ENCODE results near the gene TXNL4A.

Gene TXNL4A

DNA sequence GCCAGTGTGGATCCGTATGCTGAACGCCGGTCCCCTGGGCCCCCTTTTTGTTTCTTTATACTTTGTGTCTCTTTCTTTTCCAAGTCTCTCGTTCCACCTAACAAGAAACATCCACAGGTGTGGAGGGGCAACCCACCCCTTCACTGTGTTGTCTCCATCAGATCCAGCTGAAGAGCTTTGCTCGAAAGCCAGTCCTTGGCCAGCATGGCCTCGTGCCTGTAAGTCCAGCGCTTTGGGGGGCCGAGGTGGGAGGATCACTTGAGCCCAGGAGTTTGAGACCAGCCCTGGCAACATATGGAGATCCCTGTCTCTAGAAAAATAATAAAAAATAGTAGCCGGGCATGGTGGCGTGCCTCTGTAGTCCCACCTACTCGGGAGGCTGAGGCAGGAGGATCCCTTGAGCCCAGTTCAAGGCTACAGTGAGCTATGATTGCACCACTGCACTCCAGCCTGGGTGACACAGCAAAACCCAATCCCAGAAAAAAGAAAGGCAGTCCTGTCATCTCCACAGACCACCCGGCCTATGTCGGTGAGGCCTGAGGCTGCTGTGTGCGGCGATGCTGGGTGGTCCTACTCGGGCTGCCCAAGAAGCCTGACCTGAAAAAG lies 27.3 kb downstream of the TXNL4A start (continued):
- TF ChIP-seq, protein P1, sequence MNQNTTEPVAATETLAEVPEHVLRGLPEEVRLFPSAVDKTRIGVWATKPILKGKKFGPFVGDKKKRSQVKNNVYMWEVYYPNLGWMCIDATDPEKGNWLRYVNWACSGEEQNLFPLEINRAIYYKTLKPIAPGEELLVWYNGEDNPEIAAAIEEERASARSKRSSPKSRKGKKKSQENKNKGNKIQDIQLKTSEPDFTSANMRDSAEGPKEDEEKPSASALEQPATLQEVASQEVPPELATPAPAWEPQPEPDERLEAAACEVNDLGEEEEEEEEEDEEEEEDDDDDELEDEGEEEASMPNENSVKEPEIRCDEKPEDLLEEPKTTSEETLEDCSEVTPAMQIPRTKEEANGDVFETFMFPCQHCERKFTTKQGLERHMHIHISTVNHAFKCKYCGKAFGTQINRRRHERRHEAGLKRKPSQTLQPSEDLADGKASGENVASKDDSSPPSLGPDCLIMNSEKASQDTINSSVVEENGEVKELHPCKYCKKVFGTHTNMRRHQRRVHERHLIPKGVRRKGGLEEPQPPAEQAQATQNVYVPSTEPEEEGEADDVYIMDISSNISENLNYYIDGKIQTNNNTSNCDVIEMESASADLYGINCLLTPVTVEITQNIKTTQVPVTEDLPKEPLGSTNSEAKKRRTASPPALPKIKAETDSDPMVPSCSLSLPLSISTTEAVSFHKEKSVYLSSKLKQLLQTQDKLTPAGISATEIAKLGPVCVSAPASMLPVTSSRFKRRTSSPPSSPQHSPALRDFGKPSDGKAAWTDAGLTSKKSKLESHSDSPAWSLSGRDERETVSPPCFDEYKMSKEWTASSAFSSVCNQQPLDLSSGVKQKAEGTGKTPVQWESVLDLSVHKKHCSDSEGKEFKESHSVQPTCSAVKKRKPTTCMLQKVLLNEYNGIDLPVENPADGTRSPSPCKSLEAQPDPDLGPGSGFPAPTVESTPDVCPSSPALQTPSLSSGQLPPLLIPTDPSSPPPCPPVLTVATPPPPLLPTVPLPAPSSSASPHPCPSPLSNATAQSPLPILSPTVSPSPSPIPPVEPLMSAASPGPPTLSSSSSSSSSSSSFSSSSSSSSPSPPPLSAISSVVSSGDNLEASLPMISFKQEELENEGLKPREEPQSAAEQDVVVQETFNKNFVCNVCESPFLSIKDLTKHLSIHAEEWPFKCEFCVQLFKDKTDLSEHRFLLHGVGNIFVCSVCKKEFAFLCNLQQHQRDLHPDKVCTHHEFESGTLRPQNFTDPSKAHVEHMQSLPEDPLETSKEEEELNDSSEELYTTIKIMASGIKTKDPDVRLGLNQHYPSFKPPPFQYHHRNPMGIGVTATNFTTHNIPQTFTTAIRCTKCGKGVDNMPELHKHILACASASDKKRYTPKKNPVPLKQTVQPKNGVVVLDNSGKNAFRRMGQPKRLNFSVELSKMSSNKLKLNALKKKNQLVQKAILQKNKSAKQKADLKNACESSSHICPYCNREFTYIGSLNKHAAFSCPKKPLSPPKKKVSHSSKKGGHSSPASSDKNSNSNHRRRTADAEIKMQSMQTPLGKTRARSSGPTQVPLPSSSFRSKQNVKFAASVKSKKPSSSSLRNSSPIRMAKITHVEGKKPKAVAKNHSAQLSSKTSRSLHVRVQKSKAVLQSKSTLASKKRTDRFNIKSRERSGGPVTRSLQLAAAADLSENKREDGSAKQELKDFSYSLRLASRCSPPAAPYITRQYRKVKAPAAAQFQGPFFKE (tag by site-specific recombination; IDR thresholded peaks at IDR 0.05; ENCODE audit: borderline replicate concordance) = no peak
- TF ChIP-seq, protein P2, sequence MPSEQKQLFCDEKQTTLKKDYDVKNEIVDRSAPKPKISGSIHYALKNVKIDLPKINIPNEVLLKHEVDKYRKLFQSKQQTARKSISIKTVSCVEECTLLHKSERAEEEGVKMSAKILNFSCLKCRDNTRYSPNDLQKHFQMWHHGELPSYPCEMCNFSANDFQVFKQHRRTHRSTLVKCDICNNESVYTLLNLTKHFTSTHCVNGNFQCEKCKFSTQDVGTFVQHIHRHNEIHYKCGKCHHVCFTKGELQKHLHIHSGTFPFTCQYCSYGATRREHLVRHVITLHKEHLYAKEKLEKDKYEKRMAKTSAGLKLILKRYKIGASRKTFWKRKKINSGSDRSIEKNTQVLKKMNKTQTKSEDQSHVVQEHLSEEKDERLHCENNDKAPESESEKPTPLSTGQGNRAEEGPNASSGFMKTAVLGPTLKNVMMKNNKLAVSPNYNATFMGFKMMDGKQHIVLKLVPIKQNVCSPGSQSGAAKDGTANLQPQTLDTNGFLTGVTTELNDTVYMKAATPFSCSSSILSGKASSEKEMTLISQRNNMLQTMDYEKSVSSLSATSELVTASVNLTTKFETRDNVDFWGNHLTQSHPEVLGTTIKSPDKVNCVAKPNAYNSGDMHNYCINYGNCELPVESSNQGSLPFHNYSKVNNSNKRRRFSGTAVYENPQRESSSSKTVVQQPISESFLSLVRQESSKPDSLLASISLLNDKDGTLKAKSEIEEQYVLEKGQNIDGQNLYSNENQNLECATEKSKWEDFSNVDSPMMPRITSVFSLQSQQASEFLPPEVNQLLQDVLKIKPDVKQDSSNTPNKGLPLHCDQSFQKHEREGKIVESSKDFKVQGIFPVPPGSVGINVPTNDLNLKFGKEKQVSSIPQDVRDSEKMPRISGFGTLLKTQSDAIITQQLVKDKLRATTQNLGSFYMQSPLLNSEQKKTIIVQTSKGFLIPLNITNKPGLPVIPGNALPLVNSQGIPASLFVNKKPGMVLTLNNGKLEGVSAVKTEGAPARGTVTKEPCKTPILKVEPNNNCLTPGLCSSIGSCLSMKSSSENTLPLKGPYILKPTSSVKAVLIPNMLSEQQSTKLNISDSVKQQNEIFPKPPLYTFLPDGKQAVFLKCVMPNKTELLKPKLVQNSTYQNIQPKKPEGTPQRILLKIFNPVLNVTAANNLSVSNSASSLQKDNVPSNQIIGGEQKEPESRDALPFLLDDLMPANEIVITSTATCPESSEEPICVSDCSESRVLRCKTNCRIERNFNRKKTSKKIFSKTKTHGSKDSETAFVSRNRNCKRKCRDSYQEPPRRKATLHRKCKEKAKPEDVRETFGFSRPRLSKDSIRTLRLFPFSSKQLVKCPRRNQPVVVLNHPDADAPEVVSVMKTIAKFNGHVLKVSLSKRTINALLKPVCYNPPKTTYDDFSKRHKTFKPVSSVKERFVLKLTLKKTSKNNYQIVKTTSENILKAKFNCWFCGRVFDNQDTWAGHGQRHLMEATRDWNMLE (tag by site-specific recombination; conservative IDR thresholded peaks at IDR 0.05; ENCODE audit: low read depth) = no peak
- TF ChIP-seq EGR2 (tag by site-specific recombination; IDR thresholded peaks at IDR 0.05; ENCODE audit: low read depth) (no peak), ZBTB20 (tag by site-specific recombination; IDR thresholded peaks at IDR 0.05) (no peak), ZXDB (tag by site-specific recombination; IDR thresholded peaks at IDR 0.05) (no peak), ZNF707 (tag by site-specific recombination; IDR thresholded peaks at IDR 0.05) (no peak), ZNF670 (tag by site-specific recombination; IDR thresholded peaks at IDR 0.05; ENCODE audit: low read depth) (no peak), ZNF23 (tag by site-specific recombination; IDR thresholded peaks at IDR 0.05; ENCODE audit: borderline replicate concordance) (no peak), ZNF146 (tag by site-specific recombination; IDR thresholded peaks at IDR 0.05) (no peak), ZNF791 (tag by site-specific recombination; IDR thresholded peaks at IDR 0.05) (no peak), ZNF302 (tag by site-specific recombination; IDR thresholded peaks at IDR 0.05; ENCODE audit: low read depth) (no peak), SP3 (tag by site-specific recombination; IDR thresholded peaks at IDR 0.05) (no peak), KLF10 (tag by site-specific recombination; IDR thresholded peaks at IDR 0.05) (no peak)
- TF ChIP-seq, protein P3, sequence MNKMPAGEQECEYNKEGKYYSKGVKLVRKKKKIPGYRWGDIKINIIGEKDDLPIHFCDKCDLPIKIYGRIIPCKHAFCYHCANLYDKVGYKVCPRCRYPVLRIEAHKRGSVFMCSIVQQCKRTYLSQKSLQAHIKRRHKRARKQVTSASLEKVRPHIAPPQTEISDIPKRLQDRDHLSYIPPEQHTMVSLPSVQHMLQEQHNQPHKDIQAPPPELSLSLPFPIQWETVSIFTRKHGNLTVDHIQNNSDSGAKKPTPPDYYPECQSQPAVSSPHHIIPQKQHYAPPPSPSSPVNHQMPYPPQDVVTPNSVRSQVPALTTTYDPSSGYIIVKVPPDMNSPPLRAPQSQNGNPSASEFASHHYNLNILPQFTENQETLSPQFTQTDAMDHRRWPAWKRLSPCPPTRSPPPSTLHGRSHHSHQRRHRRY (tag by site-specific recombination; IDR thresholded peaks at IDR 0.05) = no peak
- TF ChIP-seq, protein P4, sequence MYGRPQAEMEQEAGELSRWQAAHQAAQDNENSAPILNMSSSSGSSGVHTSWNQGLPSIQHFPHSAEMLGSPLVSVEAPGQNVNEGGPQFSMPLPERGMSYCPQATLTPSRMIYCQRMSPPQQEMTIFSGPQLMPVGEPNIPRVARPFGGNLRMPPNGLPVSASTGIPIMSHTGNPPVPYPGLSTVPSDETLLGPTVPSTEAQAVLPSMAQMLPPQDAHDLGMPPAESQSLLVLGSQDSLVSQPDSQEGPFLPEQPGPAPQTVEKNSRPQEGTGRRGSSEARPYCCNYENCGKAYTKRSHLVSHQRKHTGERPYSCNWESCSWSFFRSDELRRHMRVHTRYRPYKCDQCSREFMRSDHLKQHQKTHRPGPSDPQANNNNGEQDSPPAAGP (tag by site-specific recombination; IDR thresholded peaks at IDR 0.05) = no peak
- TF ChIP-seq, protein P5, sequence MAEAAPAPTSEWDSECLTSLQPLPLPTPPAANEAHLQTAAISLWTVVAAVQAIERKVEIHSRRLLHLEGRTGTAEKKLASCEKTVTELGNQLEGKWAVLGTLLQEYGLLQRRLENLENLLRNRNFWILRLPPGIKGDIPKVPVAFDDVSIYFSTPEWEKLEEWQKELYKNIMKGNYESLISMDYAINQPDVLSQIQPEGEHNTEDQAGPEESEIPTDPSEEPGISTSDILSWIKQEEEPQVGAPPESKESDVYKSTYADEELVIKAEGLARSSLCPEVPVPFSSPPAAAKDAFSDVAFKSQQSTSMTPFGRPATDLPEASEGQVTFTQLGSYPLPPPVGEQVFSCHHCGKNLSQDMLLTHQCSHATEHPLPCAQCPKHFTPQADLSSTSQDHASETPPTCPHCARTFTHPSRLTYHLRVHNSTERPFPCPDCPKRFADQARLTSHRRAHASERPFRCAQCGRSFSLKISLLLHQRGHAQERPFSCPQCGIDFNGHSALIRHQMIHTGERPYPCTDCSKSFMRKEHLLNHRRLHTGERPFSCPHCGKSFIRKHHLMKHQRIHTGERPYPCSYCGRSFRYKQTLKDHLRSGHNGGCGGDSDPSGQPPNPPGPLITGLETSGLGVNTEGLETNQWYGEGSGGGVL (tag by site-specific recombination; IDR thresholded peaks at IDR 0.05) = no peak

Measured in HEK293 (cell line).